Epithelial cell of esophagus (primary cell): ENCODE measurements around the gene DNAJA3.

Source experiments
- DNase-seq: peaks from one replicate; pipeline ENCODE4 v3.0.0; 2010; ENCODE audit warnings: low read depth
- H3K4me3 ChIP-seq: 2 replicates; pipeline ENCODE4 v1.5.1; 2011; ENCODE audit warnings: mild to moderate bottlenecking, low read length, control low read depth
- CTCF ChIP-seq: IDR thresholded peaks from 2 replicates; pipeline ENCODE4 v1.5.1; 2011; ENCODE audit warnings: low read depth, mild to moderate bottlenecking, low read length, control low read depth, inconsistent platforms; ENCODE audit not compliant: insufficient read depth; ENCODE audit errors: missing control alignments

The DNAJA3 gene

GRCh38 chr16:4471869-4472268 lies 46.2 kb downstream of the DNAJA3 start:
- no peak for TF ChIP-seq CTCF
- H3K4me3 ChIP-seq: no peak overlapping the region
- peak; percentile 37 for DNase-seq

- no peak overlapping the region for H3K4me3 ChIP-seq
- no peak for TF ChIP-seq CTCF
- DNase-seq: no peak
Observed at GRCh38 chr16:4472880-4473279, 47.2 kb downstream of the DNAJA3 start.

GRCh38 chr16:4474192-4474961 lies 48.7 kb downstream of the DNAJA3 start, which contains the start of gene NMRAL1:
Gene NMRAL1, minus strand, starts transcription at chr16:4474625. Its CDS starts 493 bp downstream, at chr16:4474132.
- DNase-seq: peak; percentile 97
- H3K4me3 ChIP-seq: peak within 1 kb of the TSS; percentile 74
- no peak for TF ChIP-seq CTCF

GRCh38 chr16:4475880-4476788 lies 50.5 kb downstream of the DNAJA3 start, which contains the start of gene HMOX2:
Gene HMOX2, plus strand, starts transcription at chr16:4476398. Its CDS starts 29,127 bp downstream, at chr16:4505525.
- peak within 1 kb of the TSS; percentile 49 for H3K4me3 ChIP-seq
- TF ChIP-seq CTCF: peak; percentile 5
- DNase-seq: peak; percentile 96

- peak; percentile 38 for TF ChIP-seq CTCF
- peak; percentile 97 for DNase-seq
- no peak overlapping the region for H3K4me3 ChIP-seq
Observed at GRCh38 chr16:4477966-4478365, 52.3 kb downstream of the DNAJA3 start.

- no peak overlapping the region for H3K4me3 ChIP-seq
- no peak for DNase-seq
- no peak for TF ChIP-seq CTCF
Observed at GRCh38 chr16:4481526-4481925, 55.9 kb downstream of the DNAJA3 start.
